HepG2 (cell line): Measurements from ENCODE around the gene DHRS4L2. TPM values are rescaled to one million over a fixed set of nuclear protein-coding genes. Genes with fewer than 3 reads are reported as not detected.

Experiments
- HDAC1 ChIP-seq: sonication (generic); formaldehyde crosslinking; IDR thresholded peaks from 2 replicates; pipeline ENCODE4 v1.5.1; 2020; ENCODE audit warnings: mild to moderate bottlenecking, missing genetic modification reagents
- HMGXB4 ChIP-seq, 2 experiments: sonication (generic) in 1 of 2; formaldehyde crosslinking in 1 of 2; IDR thresholded peaks; 2 replicates each; pipeline versions ENCODE4 v1.4.0 to v1.6.1; 2018 to 2020; ENCODE audit warnings: missing genetic modification reagents in 2 of 2, borderline replicate concordance in 1 of 2, low read depth in 1 of 2, mild to moderate bottlenecking in 1 of 2, missing biosample characterization in 1 of 2
- HOXA7 ChIP-seq: sonication (generic); formaldehyde crosslinking; IDR thresholded peaks from 2 replicates; pipeline ENCODE4 v1.8.1; 2022; ENCODE audit warnings: mild to moderate bottlenecking, missing genetic modification reagents, moderate library complexity
- LBX2 ChIP-seq: sonication (generic); formaldehyde crosslinking; IDR thresholded peaks from 2 replicates; pipeline ENCODE4 v1.5.0; 2020; ENCODE audit warnings: missing genetic modification reagents, mild to moderate bottlenecking, borderline replicate concordance
- MED13 ChIP-seq: sonication (generic); formaldehyde crosslinking; IDR thresholded peaks from 2 replicates; pipeline ENCODE4 v1.5.0; 2020; ENCODE audit warnings: missing genetic modification reagents
- MEF2D ChIP-seq: sonication (generic); formaldehyde crosslinking; IDR thresholded peaks from 2 replicates; pipeline ENCODE4 v1.5.1; 2020; ENCODE audit warnings: mild to moderate bottlenecking, missing genetic modification reagents
- NCOA2 ChIP-seq: sonication (generic); formaldehyde crosslinking; IDR thresholded peaks from 2 replicates; pipeline ENCODE4 v1.8.0; 2022; ENCODE audit warnings: inconsistent platforms
- NR3C1 ChIP-seq: sonication (generic); formaldehyde crosslinking; IDR thresholded peaks from 2 replicates; pipeline ENCODE4 v1.4.0; 2020; ENCODE audit warnings: missing genetic modification reagents
- RFX1 ChIP-seq: fragments of 450-650 bp; IDR thresholded peaks from 2 replicates; pipeline ENCODE4 v1.6.1; 2017
- THAP11 ChIP-seq: IDR thresholded peaks from 2 replicates; pipeline ENCODE4 v1.6.1; 2016; ENCODE audit warnings: missing biosample characterization, missing genetic modification reagents
- TRIM24 ChIP-seq: sonication (generic); formaldehyde crosslinking; IDR thresholded peaks from 2 replicates; pipeline ENCODE4 v1.8.0; 2022; ENCODE audit warnings: mild to moderate bottlenecking, missing genetic modification reagents
- ZBTB20 ChIP-seq: sonication (generic); formaldehyde crosslinking; IDR thresholded peaks from 2 replicates; pipeline ENCODE4 v1.8.1; 2023; ENCODE audit warnings: missing genetic modification reagents, low read depth, mild to moderate bottlenecking, borderline replicate concordance
- ZBTB38 ChIP-seq: sonication (generic); formaldehyde crosslinking; IDR thresholded peaks from 2 replicates; pipeline ENCODE4 v1.5.1; 2020; ENCODE audit warnings: mild to moderate bottlenecking, missing genetic modification reagents
- ZFP36L1 ChIP-seq: sonication (generic); formaldehyde crosslinking; IDR thresholded peaks from 2 replicates; pipeline ENCODE4 v1.8.0; 2022; ENCODE audit warnings: mild to moderate bottlenecking, missing genetic modification reagents, moderate library complexity
- ZFX ChIP-seq: sonication (generic); formaldehyde crosslinking; IDR thresholded peaks from 2 replicates; pipeline ENCODE4 v1.4.0; 2020; ENCODE audit warnings: mild to moderate bottlenecking, low read depth, missing genetic modification reagents, moderate library complexity
- ZNF10 ChIP-seq: sonication (generic); formaldehyde crosslinking; IDR thresholded peaks from 2 replicates; pipeline ENCODE4 v1.4.0; 2020; ENCODE audit warnings: mild to moderate bottlenecking, low read depth, missing genetic modification reagents, borderline replicate concordance
- ZNF142 ChIP-seq: sonication (generic); formaldehyde crosslinking; IDR thresholded peaks from 2 replicates; pipeline ENCODE4 v1.4.0; 2020; ENCODE audit warnings: missing genetic modification reagents
- polyA plus RNA-seq, 8 experiments: library from polyadenylated mRNA; depleted of rRNA in 3 of 8; stranded (reverse) in 7 of 8; unstranded in 1 of 8; fragments of >200 nt; fragmentation: Illumina TruSeq in 4 of 8; extraction: Trizol in 4 of 8; gene quantifications; 2 replicates each; pipeline versions ENCODE4 v1.2.1 to v1.2.3, GENCODE V29; 2011 to 2016; ENCODE audit warnings: low read depth in 4 of 8, missing spikeins in 1 of 8, mixed read lengths in 1 of 8; ENCODE audit not compliant: insufficient read depth in 1 of 8
- total RNA-seq, 5 experiments: library from RNA; depleted of rRNA; stranded (reverse); fragments of >200 nt; fragmentation: Illumina TruSeq; extraction: Trizol; gene quantifications; 2 replicates each; pipeline ENCODE4 v1.2.3, GENCODE V29; 2016; ENCODE audit warnings: low read depth in 1 of 5
- TF ChIP-seq, protein P1 (sequence below), 2 experiments: IDR thresholded peaks; 2 replicates each; pipeline ENCODE4 v1.6.1; 2011 to 2012; ENCODE audit warnings: low read length in 2 of 2, borderline replicate concordance in 1 of 2, low read depth in 1 of 2, mild to moderate bottlenecking in 1 of 2, moderate library complexity in 1 of 2

The DHRS4L2 gene
- total and polyA plus RNA-seq, 2 of the 13 experiments (the other 11 are each of a cell fraction or from before 2014, with no cell fraction given), result 24.7 to 38.2 TPM

- TF ChIP-seq ZBTB38, result no peak
- no peak for TF ChIP-seq TRIM24 (CRISPR knock-in tag)
- no peak for TF ChIP-seq ZNF142 (CRISPR knock-in tag)
- TF ChIP-seq HDAC1 (CRISPR knock-in tag), result no peak
- no peak for TF ChIP-seq NR3C1 (CRISPR knock-in tag)
- no peak for TF ChIP-seq MEF2D (CRISPR knock-in tag)
- TF ChIP-seq ZFX (CRISPR knock-in tag), result peak; percentile 42
- TF ChIP-seq THAP11, result peak; percentile 33; the same call in 1 of the 2 replicates
- no peak; the same call in 1 of the 2 replicates for TF ChIP-seq MED13 (CRISPR knock-in tag)
- TF ChIP-seq HMGXB4 (CRISPR knock-in tag; IDR thresholded peaks at IDR 0.05; ENCODE audit: borderline replicate concordance in 1 of 2, low read depth in 1 of 2), result no peak
- TF ChIP-seq, protein P1, sequence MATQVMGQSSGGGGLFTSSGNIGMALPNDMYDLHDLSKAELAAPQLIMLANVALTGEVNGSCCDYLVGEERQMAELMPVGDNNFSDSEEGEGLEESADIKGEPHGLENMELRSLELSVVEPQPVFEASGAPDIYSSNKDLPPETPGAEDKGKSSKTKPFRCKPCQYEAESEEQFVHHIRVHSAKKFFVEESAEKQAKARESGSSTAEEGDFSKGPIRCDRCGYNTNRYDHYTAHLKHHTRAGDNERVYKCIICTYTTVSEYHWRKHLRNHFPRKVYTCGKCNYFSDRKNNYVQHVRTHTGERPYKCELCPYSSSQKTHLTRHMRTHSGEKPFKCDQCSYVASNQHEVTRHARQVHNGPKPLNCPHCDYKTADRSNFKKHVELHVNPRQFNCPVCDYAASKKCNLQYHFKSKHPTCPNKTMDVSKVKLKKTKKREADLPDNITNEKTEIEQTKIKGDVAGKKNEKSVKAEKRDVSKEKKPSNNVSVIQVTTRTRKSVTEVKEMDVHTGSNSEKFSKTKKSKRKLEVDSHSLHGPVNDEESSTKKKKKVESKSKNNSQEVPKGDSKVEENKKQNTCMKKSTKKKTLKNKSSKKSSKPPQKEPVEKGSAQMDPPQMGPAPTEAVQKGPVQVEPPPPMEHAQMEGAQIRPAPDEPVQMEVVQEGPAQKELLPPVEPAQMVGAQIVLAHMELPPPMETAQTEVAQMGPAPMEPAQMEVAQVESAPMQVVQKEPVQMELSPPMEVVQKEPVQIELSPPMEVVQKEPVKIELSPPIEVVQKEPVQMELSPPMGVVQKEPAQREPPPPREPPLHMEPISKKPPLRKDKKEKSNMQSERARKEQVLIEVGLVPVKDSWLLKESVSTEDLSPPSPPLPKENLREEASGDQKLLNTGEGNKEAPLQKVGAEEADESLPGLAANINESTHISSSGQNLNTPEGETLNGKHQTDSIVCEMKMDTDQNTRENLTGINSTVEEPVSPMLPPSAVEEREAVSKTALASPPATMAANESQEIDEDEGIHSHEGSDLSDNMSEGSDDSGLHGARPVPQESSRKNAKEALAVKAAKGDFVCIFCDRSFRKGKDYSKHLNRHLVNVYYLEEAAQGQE (IDR thresholded peaks at IDR 0.05; ENCODE audit: borderline replicate concordance in 1 of 2, low read depth in 1 of 2, low read length in 2 of 2), result no peak
- no peak for TF ChIP-seq HOXA7 (CRISPR knock-in tag)
- no peak for TF ChIP-seq RFX1
- TF ChIP-seq ZBTB20 (CRISPR knock-in tag), result no peak
- TF ChIP-seq LBX2 (CRISPR knock-in tag), result no peak
- TF ChIP-seq NCOA2 (CRISPR knock-in tag), result peak; percentile 82
- TF ChIP-seq ZFP36L1 (CRISPR knock-in tag), result no peak
- no peak for TF ChIP-seq ZNF10 (CRISPR knock-in tag)
These were observed 49.0 kb upstream of the DHRS4L2 start (continued) for GRCh38 chr14:23939607-23940326.
